Measurements from ENCODE around the gene CBL. TPM values are rescaled to one million over a fixed set of nuclear protein-coding genes. Genes with fewer than 3 reads are reported as not detected.
A peak's percentile ranks its signal among the peaks of the same experiment; 100 is the strongest.

Gene CBL
- total and polyA plus RNA-seq, 2 experiments from 2014 or later = 31.6 to 67.6 TPM

DNA sequence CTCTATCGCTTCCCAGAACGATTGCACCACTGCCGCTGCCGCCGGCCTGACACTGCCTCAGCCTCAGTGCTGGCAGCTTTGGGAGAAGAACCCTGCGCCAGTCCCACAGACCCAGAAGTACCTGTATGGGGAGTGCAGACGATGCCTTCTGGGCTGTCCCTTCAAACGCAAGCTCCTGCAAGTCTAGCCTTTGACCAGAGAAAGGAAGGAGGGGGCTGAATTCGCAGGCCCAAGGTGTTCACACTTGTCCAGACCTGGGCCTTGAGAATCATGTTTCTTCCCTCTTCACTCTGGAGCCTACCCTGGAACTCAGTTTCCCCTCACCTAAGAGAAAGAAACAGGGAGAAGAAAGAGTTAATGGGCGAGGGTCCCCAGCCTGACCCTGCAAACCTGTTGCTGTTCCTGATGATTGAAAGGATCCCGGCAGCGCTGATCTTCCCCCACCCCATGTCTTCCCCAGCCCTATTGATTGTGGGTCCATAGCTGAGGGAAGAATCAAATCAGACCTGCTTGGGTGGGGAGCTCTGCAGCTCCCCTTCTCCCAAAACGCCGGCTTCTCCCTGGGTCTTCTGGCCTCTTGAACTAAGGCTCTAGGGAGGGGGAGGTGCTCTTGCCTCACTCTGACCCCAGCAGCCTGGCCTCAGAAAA lies 111.6 kb downstream of the CBL start (continued):
- TF ChIP-seq, protein P1, sequence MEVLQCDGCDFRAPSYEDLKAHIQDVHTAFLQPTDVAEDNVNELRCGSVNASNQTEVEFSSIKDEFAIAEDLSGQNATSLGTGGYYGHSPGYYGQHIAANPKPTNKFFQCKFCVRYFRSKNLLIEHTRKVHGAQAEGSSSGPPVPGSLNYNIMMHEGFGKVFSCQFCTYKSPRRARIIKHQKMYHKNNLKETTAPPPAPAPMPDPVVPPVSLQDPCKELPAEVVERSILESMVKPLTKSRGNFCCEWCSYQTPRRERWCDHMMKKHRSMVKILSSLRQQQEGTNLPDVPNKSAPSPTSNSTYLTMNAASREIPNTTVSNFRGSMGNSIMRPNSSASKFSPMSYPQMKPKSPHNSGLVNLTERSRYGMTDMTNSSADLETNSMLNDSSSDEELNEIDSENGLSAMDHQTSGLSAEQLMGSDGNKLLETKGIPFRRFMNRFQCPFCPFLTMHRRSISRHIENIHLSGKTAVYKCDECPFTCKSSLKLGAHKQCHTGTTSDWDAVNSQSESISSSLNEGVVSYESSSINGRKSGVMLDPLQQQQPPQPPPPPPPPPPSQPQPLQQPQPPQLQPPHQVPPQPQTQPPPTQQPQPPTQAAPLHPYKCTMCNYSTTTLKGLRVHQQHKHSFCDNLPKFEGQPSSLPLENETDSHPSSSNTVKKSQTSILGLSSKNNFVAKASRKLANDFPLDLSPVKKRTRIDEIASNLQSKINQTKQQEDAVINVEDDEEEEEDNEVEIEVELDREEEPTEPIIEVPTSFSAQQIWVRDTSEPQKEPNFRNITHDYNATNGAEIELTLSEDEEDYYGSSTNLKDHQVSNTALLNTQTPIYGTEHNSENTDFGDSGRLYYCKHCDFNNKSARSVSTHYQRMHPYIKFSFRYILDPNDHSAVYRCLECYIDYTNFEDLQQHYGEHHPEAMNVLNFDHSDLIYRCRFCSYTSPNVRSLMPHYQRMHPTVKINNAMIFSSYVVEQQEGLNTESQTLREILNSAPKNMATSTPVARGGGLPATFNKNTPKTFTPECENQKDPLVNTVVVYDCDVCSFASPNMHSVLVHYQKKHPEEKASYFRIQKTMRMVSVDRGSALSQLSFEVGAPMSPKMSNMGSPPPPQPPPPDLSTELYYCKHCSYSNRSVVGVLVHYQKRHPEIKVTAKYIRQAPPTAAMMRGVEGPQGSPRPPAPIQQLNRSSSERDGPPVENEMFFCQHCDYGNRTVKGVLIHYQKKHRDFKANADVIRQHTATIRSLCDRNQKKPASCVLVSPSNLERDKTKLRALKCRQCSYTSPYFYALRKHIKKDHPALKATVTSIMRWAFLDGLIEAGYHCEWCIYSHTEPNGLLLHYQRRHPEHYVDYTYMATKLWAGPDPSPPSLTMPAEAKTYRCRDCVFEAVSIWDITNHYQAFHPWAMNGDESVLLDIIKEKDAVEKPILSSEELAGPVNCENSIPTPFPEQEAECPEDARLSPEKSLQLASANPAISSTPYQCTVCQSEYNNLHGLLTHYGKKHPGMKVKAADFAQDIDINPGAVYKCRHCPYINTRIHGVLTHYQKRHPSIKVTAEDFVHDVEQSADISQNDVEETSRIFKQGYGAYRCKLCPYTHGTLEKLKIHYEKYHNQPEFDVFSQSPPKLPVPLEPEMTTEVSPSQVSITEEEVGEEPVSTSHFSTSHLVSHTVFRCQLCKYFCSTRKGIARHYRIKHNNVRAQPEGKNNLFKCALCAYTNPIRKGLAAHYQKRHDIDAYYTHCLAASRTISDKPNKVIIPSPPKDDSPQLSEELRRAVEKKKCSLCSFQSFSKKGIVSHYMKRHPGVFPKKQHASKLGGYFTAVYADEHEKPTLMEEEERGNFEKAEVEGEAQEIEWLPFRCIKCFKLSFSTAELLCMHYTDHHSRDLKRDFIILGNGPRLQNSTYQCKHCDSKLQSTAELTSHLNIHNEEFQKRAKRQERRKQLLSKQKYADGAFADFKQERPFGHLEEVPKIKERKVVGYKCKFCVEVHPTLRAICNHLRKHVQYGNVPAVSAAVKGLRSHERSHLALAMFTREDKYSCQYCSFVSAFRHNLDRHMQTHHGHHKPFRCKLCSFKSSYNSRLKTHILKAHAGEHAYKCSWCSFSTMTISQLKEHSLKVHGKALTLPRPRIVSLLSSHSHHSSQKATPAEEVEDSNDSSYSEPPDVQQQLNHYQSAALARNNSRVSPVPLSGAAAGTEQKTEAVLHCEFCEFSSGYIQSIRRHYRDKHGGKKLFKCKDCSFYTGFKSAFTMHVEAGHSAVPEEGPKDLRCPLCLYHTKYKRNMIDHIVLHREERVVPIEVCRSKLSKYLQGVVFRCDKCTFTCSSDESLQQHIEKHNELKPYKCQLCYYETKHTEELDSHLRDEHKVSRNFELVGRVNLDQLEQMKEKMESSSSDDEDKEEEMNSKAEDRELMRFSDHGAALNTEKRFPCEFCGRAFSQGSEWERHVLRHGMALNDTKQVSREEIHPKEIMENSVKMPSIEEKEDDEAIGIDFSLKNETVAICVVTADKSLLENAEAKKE (CRISPR knock-in tag; IDR thresholded peaks at IDR 0.05) = no peak
- TF ChIP-seq CTCF (conservative IDR thresholded peaks at IDR 0.05; ENCODE audit: low read depth in 2 of 2) = no peak
- no peak for TF ChIP-seq JUNB (IDR thresholded peaks at IDR 0.05; ENCODE audit: unreplicated experiment)

- peak overlapping the region; percentile 26; the same call in 1 of the 2 replicates for H3K27ac ChIP-seq (ENCODE audit: low read depth)
- no peaks in the 10 kb centered on the region for H3K79me2 ChIP-seq (replicated peaks; ENCODE audit: insufficient read depth)
- Mint-ChIP-seq H3K9me3 (no peaks in the 10 kb centered on the region), H3K36me3 (ENCODE audit: low read depth) (peaks cover 3% of the 10 kb centered on the region; the same call in 1 of the 3 replicates), H3K27ac (peak overlapping the region; percentile 91), H3K27me3 (ENCODE audit: insufficient read depth, low read depth, poor library complexity) (peaks cover 56% of the 10 kb centered on the region), H3K4me3 (peak overlapping the region; percentile 54), H3K4me1 (peaks cover 34% of the 10 kb centered on the region)
- H3K4me3 ChIP-seq = peak overlapping the region; percentile 86
- no peaks in the 10 kb centered on the region for H3K36me3 ChIP-seq (ENCODE audit: insufficient read depth)
- ATAC-seq (no peak), DNase-seq (ENCODE audit: low spot score) (peak; percentile 76)
- H3F3A ChIP-seq (replicated peaks; ENCODE audit: low read depth) = peaks cover 22% of the 10 kb centered on the region
- peak overlapping the region; percentile 98 for H3K4me2 ChIP-seq
- TF ChIP-seq STAT1 (IDR thresholded peaks at IDR 0.05; ENCODE audit: unreplicated experiment) (no peak), CREB1 (CRISPR knock-in tag; IDR thresholded peaks at IDR 0.05; ENCODE audit: low read depth) (peak; percentile 78), POLR2AphosphoS5 (IDR thresholded peaks at IDR 0.05; ENCODE audit: low read depth) (no peak; the same call in 1 of the 2 replicates), NANOG (IDR thresholded peaks at IDR 0.05; ENCODE audit: borderline replicate concordance) (no peak), EZH2phosphoT487 (IDR thresholded peaks at IDR 0.05; ENCODE audit: unreplicated experiment) (no peak), EZH2 (IDR thresholded peaks at IDR 0.05; ENCODE audit: low read depth, unreplicated experiment) (no peak)
- peak overlapping the region; percentile 49 for H2AFZ ChIP-seq
- H3K9me2 ChIP-seq (ENCODE audit: insufficient read depth) = no peaks in the 10 kb centered on the region
- H3K27me3 ChIP-seq (ENCODE audit: insufficient read depth) = peaks cover 42% of the 10 kb centered on the region
- H3K4me1 ChIP-seq (ENCODE audit: insufficient read depth) = peaks cover 48% of the 10 kb centered on the region
- H4K20me1 ChIP-seq (replicated peaks; ENCODE audit: insufficient read depth) = peaks cover 7% of the 10 kb centered on the region; the same call in 1 of the 2 replicates
These were observed 112.3 kb downstream of the CBL start for GRCh38 chr11:119318240-119319135.

Measured in GM23338 (cell line).